ENCODE results near the gene CPNE5.

Gene CPNE5

GRCh38 chr6:36838896-36839748 is at the start of gene CPNE5:
Gene CPNE5 (minus strand): TSS chr6:36839444. CDS start chr6:36839377, 67 bp downstream.
- DNase-seq (ENCODE audit: low read depth in 2 of 2), result no peak

- DNase-seq (ENCODE audit: low read depth in 2 of 2), result no peak
These were observed 48.9 kb upstream of the CPNE5 start for GRCh38 chr6:36888115-36888643.

- DNase-seq (ENCODE audit: low read depth in 2 of 2), result no peak
These were observed 47.8 kb upstream of the CPNE5 start for GRCh38 chr6:36886950-36887618.

- peak; percentile 92 to 94 for DNase-seq (ENCODE audit: low read depth in 2 of 2)
These were observed 46.5 kb upstream of the CPNE5 start, which contains the start of gene C6orf89 for GRCh38 chr6:36885461-36886401. Gene C6orf89 (plus strand): TSS chr6:36885952. CDS start chr6:36899445, 13,493 bp downstream.

GRCh38 chr6:36884610-36885009 is 45.4 kb upstream of the CPNE5 start:
- no peak for DNase-seq (ENCODE audit: low read depth in 2 of 2)

GRCh38 chr6:36875250-36875633 is 36.0 kb upstream of the CPNE5 start:
- DNase-seq (ENCODE audit: low read depth in 2 of 2), result no peak

GRCh38 chr6:36874443-36875249 is 35.4 kb upstream of the CPNE5 start, which contains the start of gene PPIL1:
Gene PPIL1 (minus strand): TSS chr6:36874803. CDS start chr6:36874772, 31 bp downstream.
- DNase-seq (ENCODE audit: low read depth in 2 of 2), result peak; percentile 59 to 62

- DNase-seq (ENCODE audit: low read depth in 2 of 2), result no peak
These were observed 34.6 kb upstream of the CPNE5 start for GRCh38 chr6:36873612-36874442.

GRCh38 chr6:36873115-36873514 is 33.9 kb upstream of the CPNE5 start:
- no peak for DNase-seq (ENCODE audit: low read depth in 2 of 2)

GRCh38 chr6:36871686-36872085 is 32.4 kb upstream of the CPNE5 start:
- DNase-seq (ENCODE audit: low read depth in 2 of 2), result no peak

- DNase-seq (ENCODE audit: low read depth in 2 of 2), result no peak
These were observed 28.4 kb upstream of the CPNE5 start for GRCh38 chr6:36867471-36868224.

GRCh38 chr6:36865835-36866234 is 26.6 kb upstream of the CPNE5 start:
- DNase-seq (ENCODE audit: low read depth in 2 of 2), result no peak

GRCh38 chr6:36863670-36864540 is 24.7 kb upstream of the CPNE5 start:
- no peak for DNase-seq (ENCODE audit: low read depth in 2 of 2)

GRCh38 chr6:36862848-36863382 is 23.7 kb upstream of the CPNE5 start:
- DNase-seq (ENCODE audit: low read depth in 2 of 2), result no peak

GRCh38 chr6:36862164-36862847 is 23.1 kb upstream of the CPNE5 start:
- no peak for DNase-seq (ENCODE audit: low read depth in 2 of 2)

GRCh38 chr6:36860126-36860525 is 20.9 kb upstream of the CPNE5 start:
- no peak for DNase-seq (ENCODE audit: low read depth in 2 of 2)

GRCh38 chr6:36858407-36858981 is 19.2 kb upstream of the CPNE5 start:
- DNase-seq (ENCODE audit: low read depth in 2 of 2), result no peak
